ENCODE measurements around the gene WWOX. TPM values are rescaled to one million over a fixed set of nuclear protein-coding genes. Genes with fewer than 3 reads are reported as not detected.

WWOX gene
- total and polyA plus RNA-seq, 2 of the 13 experiments (the other 11 are each of a cell fraction or from before 2014, with no cell fraction given): 9.1 to 37.4 TPM

DNA sequence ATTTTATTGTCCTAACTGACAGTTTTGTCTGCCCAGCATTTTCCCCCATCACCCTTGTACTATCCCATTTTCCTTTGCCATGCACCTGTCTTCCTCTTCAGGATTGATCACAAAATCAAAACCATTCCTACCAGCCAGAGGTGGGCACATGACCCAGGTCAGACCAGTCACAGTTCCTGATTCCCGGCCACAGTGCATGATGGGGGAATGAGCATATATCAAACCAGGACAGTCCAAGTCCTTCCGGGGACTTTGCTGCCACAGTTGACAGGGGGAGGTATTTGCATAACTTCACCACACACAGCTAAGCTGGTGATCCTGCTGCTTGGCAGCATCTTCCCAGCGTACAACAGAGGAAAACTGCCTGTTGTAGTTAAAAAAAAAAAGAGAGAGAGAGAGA is 493.9 kb downstream of the WWOX start:
- H3K27ac ChIP-seq (ENCODE audit: extremely low read length, insufficient read depth, low read length): no peak overlapping the region
- 24% methylated on average over 3 of the region's 3 CpGs for WGBS (ENCODE audit: low lambda C conversion rate)
- in situ Hi-C loops (cut with HindIII; ENCODE audit: extremely low pct_ligation_motif_present, low pct_unique_long_range_greater_than_20kb): no loop called here
- no peak overlapping the region for H3K4me2 ChIP-seq (ENCODE audit: low read depth, low read length)
- H3K4me1 ChIP-seq (ENCODE audit: insufficient read depth, low read length): peaks cover 71% of the 10 kb centered on the region
- ATAC-seq: peak; percentile 60
- H3K9ac ChIP-seq (ENCODE audit: insufficient read depth, low read depth, low read length): no peak overlapping the region
- intact Hi-C loops (cut with micrococcal nuclease; ENCODE audit: unreplicated experiment): loop anchor here (5.0 kb wide), 1 partner anchor 86 kb away; no protein-coding TSS in a partner anchor
- no peaks in the 10 kb centered on the region for H3K9me3 ChIP-seq (ENCODE audit: low read length)
- FAIRE-seq: peak; percentile 34
- peak; percentile 30 for DNase-seq (ENCODE audit: low spot score)
- CTCF ChIA-PET (ENCODE audit: low intra/inter-chr PET ratio, low total read pairs): no interaction called here
- H4K20me1 ChIP-seq (ENCODE audit: insufficient read depth, low read length): no peaks in the 10 kb centered on the region
- H3K36me3 ChIP-seq (replicated peaks in 1 of 2; ENCODE audit: control insufficient read depth in 1 of 2, insufficient read depth in 2 of 2, low read length in 2 of 2): no peaks in the 10 kb centered on the region
- POLR2A ChIA-PET: no interaction called here
- H3K79me2 ChIP-seq (ENCODE audit: insufficient read depth, low read length): no peaks in the 10 kb centered on the region
- no peaks in the 10 kb centered on the region for H3K27me3 ChIP-seq (ENCODE audit: control insufficient read depth in 1 of 2, insufficient read depth in 2 of 2, low read length in 2 of 2)
- H3K4me3 ChIP-seq (replicated peaks in 1 of 3; ENCODE audit: insufficient read depth in 1 of 3, low read depth in 2 of 3, low read length in 3 of 3): no peak overlapping the region
- no TSS peak for BruUV-seq (replicated peaks)
- H2AFZ ChIP-seq (ENCODE audit: low read length): no peak overlapping the region
- TF ChIP-seq ZMYM4 (CRISPR knock-in tag; IDR thresholded peaks at IDR 0.05): peak; percentile 42
- 0 out of 2 replicates have a peak, but pooled peaks have one; percentile 44 for TF ChIP-seq ELF1 (CRISPR knock-in tag; IDR thresholded peaks at IDR 0.05)
- TF ChIP-seq ZNF557 (CRISPR knock-in tag; IDR thresholded peaks at IDR 0.05): no peak
- TF ChIP-seq ZNF879 (CRISPR knock-in tag; IDR thresholded peaks at IDR 0.05): no peak
- TF ChIP-seq, protein P1, sequence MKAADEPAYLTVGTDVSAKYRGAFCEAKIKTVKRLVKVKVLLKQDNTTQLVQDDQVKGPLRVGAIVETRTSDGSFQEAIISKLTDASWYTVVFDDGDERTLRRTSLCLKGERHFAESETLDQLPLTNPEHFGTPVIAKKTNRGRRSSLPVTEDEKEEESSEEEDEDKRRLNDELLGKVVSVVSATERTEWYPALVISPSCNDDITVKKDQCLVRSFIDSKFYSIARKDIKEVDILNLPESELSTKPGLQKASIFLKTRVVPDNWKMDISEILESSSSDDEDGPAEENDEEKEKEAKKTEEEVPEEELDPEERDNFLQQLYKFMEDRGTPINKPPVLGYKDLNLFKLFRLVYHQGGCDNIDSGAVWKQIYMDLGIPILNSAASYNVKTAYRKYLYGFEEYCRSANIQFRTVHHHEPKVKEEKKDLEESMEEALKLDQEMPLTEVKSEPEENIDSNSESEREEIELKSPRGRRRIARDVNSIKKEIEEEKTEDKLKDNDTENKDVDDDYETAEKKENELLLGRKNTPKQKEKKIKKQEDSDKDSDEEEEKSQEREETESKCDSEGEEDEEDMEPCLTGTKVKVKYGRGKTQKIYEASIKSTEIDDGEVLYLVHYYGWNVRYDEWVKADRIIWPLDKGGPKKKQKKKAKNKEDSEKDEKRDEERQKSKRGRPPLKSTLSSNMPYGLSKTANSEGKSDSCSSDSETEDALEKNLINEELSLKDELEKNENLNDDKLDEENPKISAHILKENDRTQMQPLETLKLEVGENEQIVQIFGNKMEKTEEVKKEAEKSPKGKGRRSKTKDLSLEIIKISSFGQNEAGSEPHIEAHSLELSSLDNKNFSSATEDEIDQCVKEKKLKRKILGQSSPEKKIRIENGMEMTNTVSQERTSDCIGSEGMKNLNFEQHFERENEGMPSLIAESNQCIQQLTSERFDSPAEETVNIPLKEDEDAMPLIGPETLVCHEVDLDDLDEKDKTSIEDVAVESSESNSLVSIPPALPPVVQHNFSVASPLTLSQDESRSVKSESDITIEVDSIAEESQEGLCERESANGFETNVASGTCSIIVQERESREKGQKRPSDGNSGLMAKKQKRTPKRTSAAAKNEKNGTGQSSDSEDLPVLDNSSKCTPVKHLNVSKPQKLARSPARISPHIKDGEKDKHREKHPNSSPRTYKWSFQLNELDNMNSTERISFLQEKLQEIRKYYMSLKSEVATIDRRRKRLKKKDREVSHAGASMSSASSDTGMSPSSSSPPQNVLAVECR (CRISPR knock-in tag; IDR thresholded peaks at IDR 0.05; ENCODE audit: borderline replicate concordance): 0 out of 2 replicates have a peak, but pooled peaks have one; percentile 25
- TF ChIP-seq, protein P2, sequence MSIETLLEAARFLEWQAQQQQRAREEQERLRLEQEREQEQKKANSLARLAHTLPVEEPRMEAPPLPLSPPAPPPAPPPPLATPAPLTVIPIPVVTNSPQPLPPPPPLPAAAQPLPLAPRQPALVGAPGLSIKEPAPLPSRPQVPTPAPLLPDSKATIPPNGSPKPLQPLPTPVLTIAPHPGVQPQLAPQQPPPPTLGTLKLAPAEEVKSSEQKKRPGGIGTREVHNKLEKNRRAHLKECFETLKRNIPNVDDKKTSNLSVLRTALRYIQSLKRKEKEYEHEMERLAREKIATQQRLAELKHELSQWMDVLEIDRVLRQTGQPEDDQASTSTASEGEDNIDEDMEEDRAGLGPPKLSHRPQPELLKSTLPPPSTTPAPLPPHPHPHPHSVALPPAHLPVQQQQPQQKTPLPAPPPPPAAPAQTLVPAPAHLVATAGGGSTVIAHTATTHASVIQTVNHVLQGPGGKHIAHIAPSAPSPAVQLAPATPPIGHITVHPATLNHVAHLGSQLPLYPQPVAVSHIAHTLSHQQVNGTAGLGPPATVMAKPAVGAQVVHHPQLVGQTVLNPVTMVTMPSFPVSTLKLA (IDR thresholded peaks at IDR 0.05): no peak
- TF ChIP-seq, protein P3, sequence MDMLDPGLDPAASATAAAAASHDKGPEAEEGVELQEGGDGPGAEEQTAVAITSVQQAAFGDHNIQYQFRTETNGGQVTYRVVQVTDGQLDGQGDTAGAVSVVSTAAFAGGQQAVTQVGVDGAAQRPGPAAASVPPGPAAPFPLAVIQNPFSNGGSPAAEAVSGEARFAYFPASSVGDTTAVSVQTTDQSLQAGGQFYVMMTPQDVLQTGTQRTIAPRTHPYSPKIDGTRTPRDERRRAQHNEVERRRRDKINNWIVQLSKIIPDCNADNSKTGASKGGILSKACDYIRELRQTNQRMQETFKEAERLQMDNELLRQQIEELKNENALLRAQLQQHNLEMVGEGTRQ (IDR thresholded peaks at IDR 0.05; ENCODE audit: low read depth, low read length): no peak
- TF ChIP-seq, protein P3 (CRISPR knock-in tag; IDR thresholded peaks at IDR 0.05; ENCODE audit: borderline replicate concordance): peak; percentile 50; the same call in 1 of the 2 replicates
- TF ChIP-seq, protein P4, sequence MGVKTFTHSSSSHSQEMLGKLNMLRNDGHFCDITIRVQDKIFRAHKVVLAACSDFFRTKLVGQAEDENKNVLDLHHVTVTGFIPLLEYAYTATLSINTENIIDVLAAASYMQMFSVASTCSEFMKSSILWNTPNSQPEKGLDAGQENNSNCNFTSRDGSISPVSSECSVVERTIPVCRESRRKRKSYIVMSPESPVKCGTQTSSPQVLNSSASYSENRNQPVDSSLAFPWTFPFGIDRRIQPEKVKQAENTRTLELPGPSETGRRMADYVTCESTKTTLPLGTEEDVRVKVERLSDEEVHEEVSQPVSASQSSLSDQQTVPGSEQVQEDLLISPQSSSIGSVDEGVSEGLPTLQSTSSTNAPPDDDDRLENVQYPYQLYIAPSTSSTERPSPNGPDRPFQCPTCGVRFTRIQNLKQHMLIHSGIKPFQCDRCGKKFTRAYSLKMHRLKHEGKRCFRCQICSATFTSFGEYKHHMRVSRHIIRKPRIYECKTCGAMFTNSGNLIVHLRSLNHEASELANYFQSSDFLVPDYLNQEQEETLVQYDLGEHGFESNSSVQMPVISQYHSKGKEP (CRISPR knock-in tag; IDR thresholded peaks at IDR 0.05): no peak
- TF ChIP-seq ZNF20 (CRISPR knock-in tag; IDR thresholded peaks at IDR 0.05): no peak
- 0 out of 2 replicates have a peak, but pooled peaks have one; percentile 27 for TF ChIP-seq HOMEZ (CRISPR knock-in tag; IDR thresholded peaks at IDR 0.05; ENCODE audit: low read depth)
